ENCODE results near the gene CLPTM1.
A peak's percentile ranks its signal among the peaks of the same experiment; 100 is the strongest.

CLPTM1 gene

GRCh38 chr19:45009625-45010255 is 54.6 kb downstream of the CLPTM1 start:
- TF ChIP-seq CTCF (conservative IDR thresholded peaks at IDR 0.05; ENCODE audit: low read depth, low read length): no peak
- Histone ChIP-seq H3K36me3 (ENCODE audit: insufficient read depth) (no peaks in the 10 kb centered on the region), H3K9ac (no peak overlapping the region), H2AFZ (ENCODE audit: low read depth) (no peak overlapping the region), H3K4me1 (ENCODE audit: low read depth, poor library complexity, severe bottlenecking) (peaks cover 24% of the 10 kb centered on the region), H3K79me2 (ENCODE audit: insufficient read depth, low read depth) (no peaks in the 10 kb centered on the region; the same call in 1 of the 2 replicates), H3K27ac (no peak overlapping the region), H3K27me3 (ENCODE audit: insufficient read depth, low read depth) (no peaks in the 10 kb centered on the region), H3K4me2 (no peak overlapping the region), H4K20me1 (ENCODE audit: insufficient read depth) (no peaks in the 10 kb centered on the region), H3K4me3 (IDR thresholded peaks at IDR 0.05; ENCODE audit: insufficient read depth, low read depth, low read length) (no peak overlapping the region)

- no peak overlapping the region for H3K4me2 ChIP-seq
- no peaks in the 10 kb centered on the region; the same call in 1 of the 2 replicates for H3K79me2 ChIP-seq (ENCODE audit: insufficient read depth, low read depth)
- TF ChIP-seq CTCF (conservative IDR thresholded peaks at IDR 0.05; ENCODE audit: low read depth, low read length): no peak
- no peaks in the 10 kb centered on the region for H4K20me1 ChIP-seq (ENCODE audit: insufficient read depth)
- no peak overlapping the region for H2AFZ ChIP-seq (ENCODE audit: low read depth)
- peaks cover 29% of the 10 kb centered on the region for H3K4me1 ChIP-seq (ENCODE audit: low read depth, poor library complexity, severe bottlenecking)
- H3K4me3 ChIP-seq (IDR thresholded peaks at IDR 0.05; ENCODE audit: insufficient read depth, low read depth, low read length): no peak overlapping the region
- H3K27me3 ChIP-seq (ENCODE audit: insufficient read depth, low read depth): no peaks in the 10 kb centered on the region
- H3K36me3 ChIP-seq (ENCODE audit: insufficient read depth): no peaks in the 10 kb centered on the region
- H3K27ac ChIP-seq: peak overlapping the region; percentile 33; the same call in 1 of the 2 replicates
- H3K9ac ChIP-seq: no peak overlapping the region
These were observed 55.1 kb downstream of the CLPTM1 start for GRCh38 chr19:45010306-45010705.

- no peak overlapping the region for H3K4me3 ChIP-seq (IDR thresholded peaks at IDR 0.05; ENCODE audit: insufficient read depth, low read depth, low read length)
- H3K4me2 ChIP-seq: no peak overlapping the region
- H3K27ac ChIP-seq: no peak overlapping the region
- no peaks in the 10 kb centered on the region; the same call in 1 of the 2 replicates for H3K79me2 ChIP-seq (ENCODE audit: insufficient read depth, low read depth)
- H3K27me3 ChIP-seq (ENCODE audit: insufficient read depth, low read depth): no peaks in the 10 kb centered on the region
- no peaks in the 10 kb centered on the region for H3K36me3 ChIP-seq (ENCODE audit: insufficient read depth)
- no peaks in the 10 kb centered on the region for H4K20me1 ChIP-seq (ENCODE audit: insufficient read depth)
- H2AFZ ChIP-seq (ENCODE audit: low read depth): no peak overlapping the region
- no peak overlapping the region for H3K9ac ChIP-seq
- peaks cover 30% of the 10 kb centered on the region for H3K4me1 ChIP-seq (ENCODE audit: low read depth, poor library complexity, severe bottlenecking)
- no peak for TF ChIP-seq CTCF (conservative IDR thresholded peaks at IDR 0.05; ENCODE audit: low read depth, low read length)
These were observed 56.8 kb downstream of the CLPTM1 start for GRCh38 chr19:45011959-45012358.

- Histone ChIP-seq H3K27me3 (ENCODE audit: insufficient read depth, low read depth) (no peaks in the 10 kb centered on the region), H3K79me2 (ENCODE audit: insufficient read depth, low read depth) (no peaks in the 10 kb centered on the region), H3K4me3 (IDR thresholded peaks at IDR 0.05; ENCODE audit: insufficient read depth, low read depth, low read length) (no peak overlapping the region), H2AFZ (ENCODE audit: low read depth) (no peak overlapping the region), H3K4me2 (peak overlapping the region; percentile 76), H3K27ac (peak overlapping the region; percentile 88), H4K20me1 (ENCODE audit: insufficient read depth) (no peaks in the 10 kb centered on the region), H3K36me3 (ENCODE audit: insufficient read depth) (no peaks in the 10 kb centered on the region), H3K9ac (peak overlapping the region; percentile 66; the same call in 1 of the 2 replicates), H3K4me1 (ENCODE audit: low read depth, poor library complexity, severe bottlenecking) (peaks cover 50% of the 10 kb centered on the region)
- peak; percentile 96 for TF ChIP-seq CTCF (conservative IDR thresholded peaks at IDR 0.05; ENCODE audit: low read depth, low read length)
These were observed 61.5 kb downstream of the CLPTM1 start for GRCh38 chr19:45016388-45017314.

Measured in KMS-11 (cell line).